GM12875 (cell line): ENCODE data around the gene TIMM9.
"Not testable (repeated sequence)": the region's sequence is repeated elsewhere in the genome, so short reads cannot be mapped to it uniquely, and the experiment has no call there.

Source experiments
- H3K4me3 ChIP-seq: one replicate; pipeline ENCODE4 v1.5.1; 2011; ENCODE audit warnings: low read depth, low read length, control low read depth
- TF ChIP-seq, protein P1 (sequence below): IDR thresholded peaks from 2 replicates; pipeline ENCODE4 v1.5.1; 2011; ENCODE audit warnings: low read depth, mild to moderate bottlenecking, control low read depth, inconsistent platforms, low read length, moderate library complexity, borderline replicate concordance; ENCODE audit not compliant: insufficient read depth

The TIMM9 gene

DNA sequence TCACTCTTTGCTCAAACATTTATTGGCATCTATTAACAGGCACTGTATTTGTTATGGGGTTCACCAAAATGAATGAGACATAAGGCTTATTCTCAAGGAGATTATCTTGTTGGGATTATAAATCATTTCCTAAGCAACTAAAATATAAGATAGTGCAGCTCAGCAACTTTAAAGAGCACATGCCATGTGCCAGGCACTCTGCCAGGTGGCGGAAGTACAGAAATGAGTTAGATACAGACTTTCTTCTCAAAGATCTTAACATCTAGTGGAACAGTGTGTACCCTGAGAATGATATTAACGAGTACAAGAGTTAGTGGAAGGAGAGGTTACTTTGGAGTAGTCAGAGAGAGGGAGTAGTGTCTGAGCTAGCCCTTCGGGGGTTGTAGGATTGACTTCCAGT is 60.0 kb downstream of the TIMM9 start:
- H3K4me3 ChIP-seq: no peak overlapping the region
- TF ChIP-seq, protein P1, sequence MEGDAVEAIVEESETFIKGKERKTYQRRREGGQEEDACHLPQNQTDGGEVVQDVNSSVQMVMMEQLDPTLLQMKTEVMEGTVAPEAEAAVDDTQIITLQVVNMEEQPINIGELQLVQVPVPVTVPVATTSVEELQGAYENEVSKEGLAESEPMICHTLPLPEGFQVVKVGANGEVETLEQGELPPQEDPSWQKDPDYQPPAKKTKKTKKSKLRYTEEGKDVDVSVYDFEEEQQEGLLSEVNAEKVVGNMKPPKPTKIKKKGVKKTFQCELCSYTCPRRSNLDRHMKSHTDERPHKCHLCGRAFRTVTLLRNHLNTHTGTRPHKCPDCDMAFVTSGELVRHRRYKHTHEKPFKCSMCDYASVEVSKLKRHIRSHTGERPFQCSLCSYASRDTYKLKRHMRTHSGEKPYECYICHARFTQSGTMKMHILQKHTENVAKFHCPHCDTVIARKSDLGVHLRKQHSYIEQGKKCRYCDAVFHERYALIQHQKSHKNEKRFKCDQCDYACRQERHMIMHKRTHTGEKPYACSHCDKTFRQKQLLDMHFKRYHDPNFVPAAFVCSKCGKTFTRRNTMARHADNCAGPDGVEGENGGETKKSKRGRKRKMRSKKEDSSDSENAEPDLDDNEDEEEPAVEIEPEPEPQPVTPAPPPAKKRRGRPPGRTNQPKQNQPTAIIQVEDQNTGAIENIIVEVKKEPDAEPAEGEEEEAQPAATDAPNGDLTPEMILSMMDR: no peak

- TF ChIP-seq, protein P1: no peak
Measured at GRCh38 chr14:58364316-58364715, 63.0 kb downstream of the TIMM9 start.

DNA sequence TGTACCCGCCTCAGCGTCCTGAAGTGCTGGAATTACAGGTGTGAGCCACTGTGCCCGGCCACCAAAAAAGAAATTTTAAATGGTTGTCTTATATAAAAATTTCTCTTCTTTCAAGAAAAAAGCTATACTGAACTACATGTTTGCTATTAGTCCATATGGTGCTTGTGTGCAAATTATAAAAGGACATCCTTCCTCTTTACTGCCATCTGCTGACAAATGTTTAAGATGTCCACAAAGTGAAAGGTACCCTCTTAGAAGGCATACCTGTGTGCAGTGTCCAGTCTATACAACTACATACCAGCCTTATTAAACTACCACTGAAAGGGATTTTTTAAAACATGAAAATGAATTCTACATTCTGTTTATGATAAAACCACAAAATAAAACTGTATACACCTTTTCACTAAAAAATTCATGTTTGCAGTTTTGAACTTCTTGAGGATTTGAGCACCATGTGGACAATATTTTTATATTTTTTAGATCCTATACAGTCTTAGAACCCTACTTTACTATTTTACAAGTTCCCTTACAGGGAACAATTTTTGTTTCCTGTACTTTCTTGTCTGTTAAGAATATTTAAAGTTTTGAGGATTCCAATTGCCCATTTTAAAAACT is 64.4 kb downstream of the TIMM9 start:
- no peak overlapping the region for H3K4me3 ChIP-seq
- TF ChIP-seq, protein P1: no peak

More at GRCh38 chr14:58364316-58364715, 63.0 kb downstream of the TIMM9 start:
- H3K4me3 ChIP-seq: no peak overlapping the region

GRCh38 chr14:58362272-58362671 is 65.1 kb downstream of the TIMM9 start:
- not testable (repeated sequence) for H3K4me3 ChIP-seq
